Measurements from ENCODE around the gene FBXO27. TPM values are rescaled to one million over a fixed set of nuclear protein-coding genes. Genes with fewer than 3 reads are reported as not detected.
"Not testable (repeated sequence)": the region's sequence is repeated elsewhere in the genome, so short reads cannot be mapped to it uniquely, and the experiment has no call there.

The FBXO27 gene
- total and polyA plus RNA-seq, 2 of the 4 experiments (the other 2 are of a cell fraction): 0.18 to 0.50 TPM

DNA sequence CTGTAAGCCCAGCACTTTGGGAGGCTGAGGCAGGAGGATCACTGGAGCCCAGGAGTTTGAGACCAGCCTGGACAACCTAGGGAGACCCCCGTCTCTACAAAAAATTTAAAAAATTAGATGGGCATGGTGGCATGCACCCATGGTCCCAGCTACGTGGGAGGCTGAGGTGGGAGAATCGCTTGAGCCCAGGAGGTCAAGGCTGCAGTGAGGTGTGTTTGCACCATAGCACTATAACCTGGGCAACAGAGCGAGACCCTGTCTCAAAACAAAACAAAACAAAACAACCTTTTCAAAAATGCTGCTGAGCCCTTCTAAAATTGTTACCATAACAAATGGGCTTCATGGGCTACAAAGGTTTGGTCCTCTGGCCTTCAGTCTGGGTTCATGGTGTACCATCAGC, 43.7 kb downstream of the FBXO27 start:
- H3K27ac ChIP-seq (ENCODE audit: insufficient read depth, low read length); H4K8ac ChIP-seq (ENCODE audit: low read depth in 2 of 2, low read length in 2 of 2); DNase-seq; H3K9ac ChIP-seq (ENCODE audit: low read depth, low read length); H3K14ac ChIP-seq (replicated peaks; ENCODE audit: low read depth, low read length); BruUV-seq (replicated peaks); H3K36me3 ChIP-seq (ENCODE audit: control insufficient read depth, insufficient read depth, low read length); H3K4me3 ChIP-seq (ENCODE audit: insufficient read depth, low read depth, low read length); H3K27me3 ChIP-seq (ENCODE audit: control insufficient read depth, insufficient read depth, low read length); H2BK120ac ChIP-seq (ENCODE audit: low read depth, low read length); H2AK5ac ChIP-seq (ENCODE audit: low read depth, low read length); H2BK15ac ChIP-seq (ENCODE audit: low read depth, low read length); H4K20me1 ChIP-seq (ENCODE audit: insufficient read depth, low read length); H3K4ac ChIP-seq (ENCODE audit: low read depth, low read length); H3K4me1 ChIP-seq (ENCODE audit: control insufficient read depth, insufficient read depth, low read length); H2AK9ac ChIP-seq (replicated peaks; ENCODE audit: low read depth, low read length, poor library complexity); H3K56ac ChIP-seq (ENCODE audit: extremely low read depth, insufficient read depth, low read length); intact Hi-C loops (cut with micrococcal nuclease); H3K9me3 ChIP-seq (ENCODE audit: control insufficient read depth, insufficient read depth, low read length); H4K91ac ChIP-seq (ENCODE audit: insufficient read depth, low read depth, low read length); H3K9me1 ChIP-seq (ENCODE audit: insufficient read depth, low read length); H3K23ac ChIP-seq (ENCODE audit: low read depth, low read length); H2BK5ac ChIP-seq (ENCODE audit: low read depth, low read length, poor library complexity, severe bottlenecking); H3K4me2 ChIP-seq (ENCODE audit: low read depth, low read length); H2BK20ac ChIP-seq (ENCODE audit: low read depth, low read length); ATAC-seq (ENCODE audit: low read depth); H3K18ac ChIP-seq (ENCODE audit: low read depth, low read length); dilution Hi-C loops (cut with HindIII; ENCODE audit: low sequenced_read_pairs, unreplicated experiment); H3K79me1 ChIP-seq (ENCODE audit: low read depth in 1 of 2, low read length in 2 of 2); H4K5ac ChIP-seq (ENCODE audit: low read depth, low read length); in situ Hi-C loops (cut with MboI; ENCODE audit: low sequenced_read_pairs): not testable (repeated sequence)
- CTCF ChIA-PET: interaction anchor here (1.7 kb wide), 1 partner anchor 26 kb away, joined by 4 read pairs; no protein-coding TSS in a partner anchor
- POLR2A ChIA-PET (ENCODE audit: unreplicated experiment): interaction anchor here (0.6 kb wide), 1 partner anchor 18 kb away, joined by 15 read pairs; no protein-coding TSS in a partner anchor
- no CpG with 5 or more reads among the region's 4 CpGs for WGBS, 2 experiments (ENCODE audit: extremely low coverage in 2 of 2, insufficient read length in 1 of 2)
- peak overlapping the region; percentile 47 for H2AFZ ChIP-seq (replicated peaks; ENCODE audit: low read length, poor library complexity)

GRCh38 chr19:38987745-38988144, 44.6 kb downstream of the FBXO27 start:
- 80% methylated on average over 1 of the region's 6 CpGs; no CpG with 5 or more reads in 1 of the 2 experiments for WGBS, 2 experiments (ENCODE audit: extremely low coverage in 2 of 2, insufficient read length in 1 of 2)
- CTCF ChIA-PET; ATAC-seq (ENCODE audit: low read depth); POLR2A ChIA-PET (ENCODE audit: unreplicated experiment); H2AK5ac ChIP-seq (ENCODE audit: low read depth, low read length); H4K20me1 ChIP-seq (ENCODE audit: insufficient read depth, low read length); H4K5ac ChIP-seq (ENCODE audit: low read depth, low read length); BruUV-seq (replicated peaks); H2BK5ac ChIP-seq (ENCODE audit: low read depth, low read length, poor library complexity, severe bottlenecking); H2AK9ac ChIP-seq (replicated peaks; ENCODE audit: low read depth, low read length, poor library complexity); H2BK15ac ChIP-seq (ENCODE audit: low read depth, low read length); H3K4me1 ChIP-seq (ENCODE audit: control insufficient read depth, insufficient read depth, low read length); H3K9me1 ChIP-seq (ENCODE audit: insufficient read depth, low read length); H3K4ac ChIP-seq (ENCODE audit: low read depth, low read length); H3K4me3 ChIP-seq (ENCODE audit: insufficient read depth, low read depth, low read length); H2BK20ac ChIP-seq (ENCODE audit: low read depth, low read length); H2BK120ac ChIP-seq (ENCODE audit: low read depth, low read length); intact Hi-C loops (cut with micrococcal nuclease); H3K9ac ChIP-seq (ENCODE audit: low read depth, low read length); H3K79me1 ChIP-seq (ENCODE audit: low read depth in 1 of 2, low read length in 2 of 2); H3K18ac ChIP-seq (ENCODE audit: low read depth, low read length); H3K36me3 ChIP-seq (ENCODE audit: control insufficient read depth, insufficient read depth, low read length); H4K8ac ChIP-seq (ENCODE audit: low read depth in 2 of 2, low read length in 2 of 2); dilution Hi-C loops (cut with HindIII; ENCODE audit: low sequenced_read_pairs, unreplicated experiment); H4K91ac ChIP-seq (ENCODE audit: insufficient read depth, low read depth, low read length); H3K4me2 ChIP-seq (ENCODE audit: low read depth, low read length); H3K14ac ChIP-seq (replicated peaks; ENCODE audit: low read depth, low read length); H3K27ac ChIP-seq (ENCODE audit: insufficient read depth, low read length); H2AFZ ChIP-seq (replicated peaks; ENCODE audit: low read length, poor library complexity); DNase-seq; H3K27me3 ChIP-seq (ENCODE audit: control insufficient read depth, insufficient read depth, low read length); H3K9me3 ChIP-seq (ENCODE audit: control insufficient read depth, insufficient read depth, low read length); in situ Hi-C loops (cut with MboI; ENCODE audit: low sequenced_read_pairs); H3K23ac ChIP-seq (ENCODE audit: low read depth, low read length); H3K56ac ChIP-seq (ENCODE audit: extremely low read depth, insufficient read depth, low read length): not testable (repeated sequence)

All from IMR-90 (cell line).